Measurements from ENCODE around the gene DYNC1LI2.
A peak's percentile ranks its signal among the peaks of the same experiment; 100 is the strongest.

Gene DYNC1LI2

GRCh38 chr16:66714654-66715307 is 36.6 kb downstream of the DYNC1LI2 start:
- no peak for DNase-seq (ENCODE audit: low spot score)
- CTCF ChIA-PET, result no interaction called here
- POLR2A ChIA-PET (ENCODE audit: low non-redundant PET), result no interaction called here
- H3K27ac ChIP-seq, result peak overlapping the region; percentile 59
- TF ChIP-seq CTCF (conservative IDR thresholded peaks at IDR 0.05; ENCODE audit: low read depth), result no peak

GRCh38 chr16:66714062-66714461 is 37.3 kb downstream of the DYNC1LI2 start:
- peak overlapping the region; percentile 59 for H3K27ac ChIP-seq
- TF ChIP-seq CTCF (conservative IDR thresholded peaks at IDR 0.05; ENCODE audit: low read depth), result no peak
- CTCF ChIA-PET, result no interaction called here
- POLR2A ChIA-PET (ENCODE audit: low non-redundant PET), result no interaction called here
- DNase-seq (ENCODE audit: low spot score), result no peak

GRCh38 chr16:66713076-66713475 is 38.3 kb downstream of the DYNC1LI2 start:
- no peak for DNase-seq (ENCODE audit: low spot score)
- ChIA-PET POLR2A (ENCODE audit: low non-redundant PET) (interaction anchor here (0.6 kb wide), 1 partner anchor 139 kb away, joined by 4 read pairs; no protein-coding TSS in a partner anchor), CTCF (interaction anchor here (0.6 kb wide), 1 partner anchor 60 kb away, joined by 3 read pairs; no protein-coding TSS in a partner anchor)
- peak overlapping the region; percentile 59 for H3K27ac ChIP-seq
- TF ChIP-seq CTCF (conservative IDR thresholded peaks at IDR 0.05; ENCODE audit: low read depth), result no peak

- ChIA-PET POLR2A (ENCODE audit: low non-redundant PET) (no interaction called here), CTCF (interaction anchor here (0.6 kb wide), 1 partner anchor 60 kb away, joined by 3 read pairs; no protein-coding TSS in a partner anchor)
- DNase-seq (ENCODE audit: low spot score), result no peak
- no peak for TF ChIP-seq CTCF (conservative IDR thresholded peaks at IDR 0.05; ENCODE audit: low read depth)
- peak overlapping the region; percentile 59 for H3K27ac ChIP-seq
These were observed 38.9 kb downstream of the DYNC1LI2 start for GRCh38 chr16:66712512-66712911.

GRCh38 chr16:66711581-66711980 is 39.8 kb downstream of the DYNC1LI2 start:
- no peak for DNase-seq (ENCODE audit: low spot score)
- ChIA-PET CTCF (interaction anchor here (0.6 kb wide), 1 partner anchor 488 kb away, joined by 3 read pairs; no protein-coding TSS in a partner anchor), POLR2A (ENCODE audit: low non-redundant PET) (no interaction called here)
- no peak overlapping the region for H3K27ac ChIP-seq
- TF ChIP-seq CTCF (conservative IDR thresholded peaks at IDR 0.05; ENCODE audit: low read depth), result no peak

- no peak for DNase-seq (ENCODE audit: low spot score)
- CTCF ChIA-PET, result no interaction called here
- POLR2A ChIA-PET (ENCODE audit: low non-redundant PET), result no interaction called here
- no peak for TF ChIP-seq CTCF (conservative IDR thresholded peaks at IDR 0.05; ENCODE audit: low read depth)
- peak overlapping the region; percentile 37 for H3K27ac ChIP-seq
These were observed 44.9 kb downstream of the DYNC1LI2 start for GRCh38 chr16:66706506-66706880.
